Erythroblast (primary cell): ENCODE results near the gene PTPN22.

Source experiments
- GATA1 ChIP-seq: IDR thresholded peaks from 2 replicates; pipeline ENCODE4 v1.6.1; 2011; ENCODE audit warnings: low read depth, mild to moderate bottlenecking, control low read depth, low read length, moderate library complexity
- POLR2A ChIP-seq: IDR thresholded peaks from 2 replicates; pipeline ENCODE4 v1.6.1; 2011; ENCODE audit warnings: mild to moderate bottlenecking, low read length

GRCh38 chr1:113918243-113918642 is 46.7 kb upstream of the PTPN22 start:
- TF ChIP-seq POLR2A (no peak), GATA1 (no peak)
